CD14-positive monocyte (primary cell): Measurements from ENCODE around the gene ITGA7. TPM values are rescaled to one million over a fixed set of nuclear protein-coding genes. Genes with fewer than 3 reads are reported as not detected.

ENCODE experiments used
- DNase-seq, 3 donors: peaks; one replicate each; pipeline ENCODE4 v3.0.0-alpha.2; 2011 to 2022
- H2AFZ ChIP-seq: 2 replicates; pipeline ENCODE4 v1.6.0; 2012; ENCODE audit warnings: mild to moderate bottlenecking, low read depth, low read length, inconsistent platforms; ENCODE audit not compliant: insufficient read depth, poor library complexity, severe bottlenecking
- H3K27ac ChIP-seq, 2 donors: 1 replicate in 1 of 2; 2 replicates in 1 of 2; pipeline ENCODE4 v1.5.1; 2012 to 2013; ENCODE audit warnings: low read length in 2 of 2, control low read depth in 1 of 2, inconsistent platforms in 1 of 2, low read depth in 1 of 2, mild to moderate bottlenecking in 1 of 2
- H3K27me3 ChIP-seq, 2 donors: one replicate each; pipeline versions ENCODE4 v1.6.0 to v1.6.1; 2011 to 2013; ENCODE audit warnings: low read length in 2 of 2; ENCODE audit not compliant: control insufficient read depth in 2 of 2, insufficient read depth in 2 of 2
- H3K36me3 ChIP-seq, 2 donors: replicated peaks in 1 of 2; 1 replicate in 1 of 2; 2 replicates in 1 of 2; pipeline versions ENCODE4 v1.5.1 to v1.6.1; 2012 to 2013; ENCODE audit warnings: low read length in 2 of 2, control low read depth in 1 of 2, inconsistent platforms in 1 of 2, mild to moderate bottlenecking in 1 of 2; ENCODE audit not compliant: insufficient read depth in 2 of 2, control insufficient read depth in 1 of 2
- H3K4me1 ChIP-seq, 2 donors: 1 replicate in 1 of 2; 2 replicates in 1 of 2; pipeline versions ENCODE4 v1.5.1 to v1.6.1; 2012 to 2013; ENCODE audit warnings: low read length in 2 of 2, control low read depth in 1 of 2, inconsistent platforms in 1 of 2, mild to moderate bottlenecking in 1 of 2, moderate library complexity in 1 of 2; ENCODE audit not compliant: insufficient read depth in 2 of 2, control insufficient read depth in 1 of 2
- H3K4me2 ChIP-seq: replicated peaks from 2 replicates; pipeline ENCODE3; 2012; ENCODE audit warnings: low read length, moderate library complexity, mild to moderate bottlenecking; ENCODE audit not compliant: poor library complexity, severe bottlenecking; ENCODE audit errors: extremely low read depth
- H3K4me3 ChIP-seq, 3 experiments: fragments of 200-600 bp in 1 of 3; sonication (generic) in 1 of 3; replicated peaks in 1 of 3; 1 replicate in 2 of 3; 2 replicates in 1 of 3; pipeline ENCODE4 v1.5.1; 2011 to 2013; ENCODE audit warnings: low read length in 3 of 3, mild to moderate bottlenecking in 3 of 3, control low read depth in 2 of 3, low read depth in 2 of 3, inconsistent platforms in 1 of 3, moderate library complexity in 1 of 3
- H3K79me2 ChIP-seq: 2 replicates; pipeline ENCODE4 v1.6.0; 2012; ENCODE audit warnings: mild to moderate bottlenecking, control low read depth, inconsistent platforms, low read length, moderate library complexity; ENCODE audit not compliant: insufficient read depth
- H3K9ac ChIP-seq: 2 replicates; pipeline ENCODE4 v1.6.0; 2017; ENCODE audit warnings: low read length, mild to moderate bottlenecking; ENCODE audit not compliant: insufficient read depth, poor library complexity, severe bottlenecking
- H3K9me3 ChIP-seq, 2 donors: replicated peaks in 1 of 2; 1 replicate in 1 of 2; 2 replicates in 1 of 2; pipeline versions ENCODE4 v1.5.1 to v1.6.1; 2012 to 2013; ENCODE audit warnings: low read length in 2 of 2, control low read depth in 1 of 2; ENCODE audit not compliant: control insufficient read depth in 1 of 2, insufficient read depth in 1 of 2
- H4K20me1 ChIP-seq: 2 replicates; pipeline ENCODE4 v1.6.0; 2012; ENCODE audit warnings: mild to moderate bottlenecking, low read length, control low read depth, moderate library complexity; ENCODE audit not compliant: insufficient read depth
- H3K27ac Mint-ChIP-seq, 7 donors: one replicate each; pipeline ENCODE4 v1.8.0; 2020; ENCODE audit warnings: mild to moderate bottlenecking in 7 of 7, mixed read lengths in 7 of 7, moderate library complexity in 6 of 7, inconsistent platforms in 2 of 7
- H3K27me3 Mint-ChIP-seq, 3 donors: one replicate each; pipeline ENCODE4 v1.8.0; 2021 to 2022; ENCODE audit warnings: low read depth in 3 of 3, mild to moderate bottlenecking in 3 of 3, mixed read lengths in 3 of 3, moderate library complexity in 3 of 3, inconsistent platforms in 1 of 3
- H3K36me3 Mint-ChIP-seq, 2 donors: one replicate each; pipeline ENCODE4 v1.8.0; 2020; ENCODE audit warnings: mixed read lengths in 2 of 2, inconsistent platforms in 1 of 2, mild to moderate bottlenecking in 1 of 2
- H3K4me1 Mint-ChIP-seq: one replicate; pipeline ENCODE4 v1.8.0; 2020; ENCODE audit warnings: mild to moderate bottlenecking, mixed read lengths
- H3K4me3 Mint-ChIP-seq, 2 donors: one replicate each; pipeline ENCODE4 v1.8.0; 2020; ENCODE audit warnings: mild to moderate bottlenecking in 2 of 2, mixed read lengths in 2 of 2, moderate library complexity in 1 of 2
- H3K9me3 Mint-ChIP-seq, 7 donors: one replicate each; pipeline ENCODE4 v1.8.0; 2020 to 2022; ENCODE audit warnings: mixed read lengths in 7 of 7, mild to moderate bottlenecking in 6 of 7, moderate library complexity in 6 of 7, inconsistent platforms in 2 of 7
- WGBS: methylation state at CpG from one replicate; pipeline ENCODE4 v1.1.5; 2013; ENCODE audit warnings: missing lambda C conversion rate; ENCODE audit not compliant: insufficient coverage; 5-methylcytosine and 5-hydroxymethylcytosine counted together
- intact Hi-C, 2 donors: fragments of 100-400 bp; cut with micrococcal nuclease; formaldehyde crosslinking; loops; one replicate each; pipeline versions ENCODE4 v1.15.0 to v1.15.1; 2023
- polyA plus RNA-seq, 3 donors: library from polyadenylated mRNA; depleted of rRNA in 1 of 3; unstranded in 2 of 3; stranded (reverse) in 1 of 3; fragments of 300-500 nt in 2 of 3; fragments of >200 nt in 1 of 3; fragmentation: Illumina TruSeq in 2 of 3; gene quantifications; 1 replicate in 2 of 3; 2 replicates in 1 of 3; pipeline ENCODE4 v1.2.3, GENCODE V29; 2012 to 2021
- TF ChIP-seq, protein P1 (sequence below): fragments of 200-600 bp; IDR thresholded peaks from one replicate; pipeline ENCODE4 v1.8.0; 2022; ENCODE audit warnings: antibody characterized with exemption, mild to moderate bottlenecking

ITGA7 gene
- polyA plus RNA-seq, 3 donors: 0.23 to 3.3 (median 0.55) TPM

DNA sequence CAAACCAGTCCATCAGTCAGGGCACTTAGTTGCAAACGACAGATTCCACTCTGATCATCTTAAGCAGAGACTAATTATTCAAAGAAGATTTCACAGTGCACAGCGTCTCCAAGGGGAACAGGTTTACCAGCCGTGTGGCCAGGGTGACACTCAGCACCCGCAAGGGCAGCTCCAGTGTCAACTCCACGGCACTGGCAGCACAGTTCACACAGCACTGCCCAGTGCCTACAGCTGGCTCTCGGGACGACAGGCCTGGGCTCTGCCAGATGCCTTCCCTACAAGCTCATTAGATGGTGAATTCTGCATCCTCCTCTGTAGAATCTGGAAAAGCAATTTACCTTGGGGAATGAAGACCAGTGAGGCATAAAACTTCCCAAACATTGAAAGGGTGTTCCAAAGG lies 66.1 kb downstream of the ITGA7 start:
- DNase-seq: no peak
- H3K4me3 ChIP-seq: peak overlapping the region in 1 of 3 experiments; percentile 55
- Mint-ChIP-seq H3K27me3 (peaks cover 0 to 2% (median 1%) of the 10 kb centered on the region in 3 donors), H3K4me3 (no peak overlapping the region), H3K9me3 (peaks cover 0 to 11% (median under 1%) of the 10 kb centered on the region in 7 donors), H3K36me3 (peaks cover 3 to 4% of the 10 kb centered on the region in 2 donors), H3K4me1 (peaks cover 65% of the 10 kb centered on the region), H3K27ac (peak overlapping the region; percentile 95 to 98 (median 98))
- no peaks in the 10 kb centered on the region for H3K27me3 ChIP-seq
- H3K9me3 ChIP-seq: no peaks in the 10 kb centered on the region
- no peaks in the 10 kb centered on the region for H3K79me2 ChIP-seq
- peak overlapping the region; percentile 58 for H3K4me2 ChIP-seq
- H4K20me1 ChIP-seq: no peaks in the 10 kb centered on the region
- H3K36me3 ChIP-seq: no peaks in the 10 kb centered on the region
- peaks cover 66 to 71% of the 10 kb centered on the region in 2 donors for H3K4me1 ChIP-seq
- WGBS: 80% methylated on average over 7 of the region's 7 CpGs
- peak overlapping the region; percentile 48 for H3K9ac ChIP-seq
- H3K27ac ChIP-seq: peak overlapping the region; percentile 82 to 94
- TF ChIP-seq, protein P1, sequence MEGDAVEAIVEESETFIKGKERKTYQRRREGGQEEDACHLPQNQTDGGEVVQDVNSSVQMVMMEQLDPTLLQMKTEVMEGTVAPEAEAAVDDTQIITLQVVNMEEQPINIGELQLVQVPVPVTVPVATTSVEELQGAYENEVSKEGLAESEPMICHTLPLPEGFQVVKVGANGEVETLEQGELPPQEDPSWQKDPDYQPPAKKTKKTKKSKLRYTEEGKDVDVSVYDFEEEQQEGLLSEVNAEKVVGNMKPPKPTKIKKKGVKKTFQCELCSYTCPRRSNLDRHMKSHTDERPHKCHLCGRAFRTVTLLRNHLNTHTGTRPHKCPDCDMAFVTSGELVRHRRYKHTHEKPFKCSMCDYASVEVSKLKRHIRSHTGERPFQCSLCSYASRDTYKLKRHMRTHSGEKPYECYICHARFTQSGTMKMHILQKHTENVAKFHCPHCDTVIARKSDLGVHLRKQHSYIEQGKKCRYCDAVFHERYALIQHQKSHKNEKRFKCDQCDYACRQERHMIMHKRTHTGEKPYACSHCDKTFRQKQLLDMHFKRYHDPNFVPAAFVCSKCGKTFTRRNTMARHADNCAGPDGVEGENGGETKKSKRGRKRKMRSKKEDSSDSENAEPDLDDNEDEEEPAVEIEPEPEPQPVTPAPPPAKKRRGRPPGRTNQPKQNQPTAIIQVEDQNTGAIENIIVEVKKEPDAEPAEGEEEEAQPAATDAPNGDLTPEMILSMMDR: no peak
- intact Hi-C loops: loop anchor here in 1 of 2 donors (5.0 kb wide), 1 partner anchor 36 kb away; no protein-coding TSS in a partner anchor
- peak overlapping the region; percentile 44 for H2AFZ ChIP-seq

DNA sequence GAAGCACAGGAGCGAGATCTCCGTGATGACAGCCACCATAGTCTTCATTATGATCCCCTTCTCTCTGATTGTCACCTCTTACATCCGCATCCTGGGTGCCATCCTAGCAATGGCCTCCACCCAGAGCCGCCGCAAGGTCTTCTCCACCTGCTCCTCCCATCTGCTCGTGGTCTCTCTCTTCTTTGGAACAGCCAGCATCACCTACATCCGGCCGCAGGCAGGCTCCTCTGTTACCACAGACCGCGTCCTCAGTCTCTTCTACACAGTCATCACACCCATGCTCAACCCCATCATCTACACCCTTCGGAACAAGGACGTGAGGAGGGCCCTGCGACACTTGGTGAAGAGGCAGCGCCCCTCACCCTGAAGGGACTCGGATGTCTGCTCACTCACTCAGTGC lies 70.2 kb downstream of the ITGA7 start:
- peaks cover 0 to 6% (median 3%) of the 10 kb centered on the region in 3 donors for H3K27me3 Mint-ChIP-seq
- Histone ChIP-seq H3K4me1 (peaks cover 42 to 44% of the 10 kb centered on the region in 2 donors), H3K4me3 (no peak overlapping the region), H2AFZ (no peak overlapping the region), H3K27ac (no peak overlapping the region), H3K9me3 (no peaks in the 10 kb centered on the region), H3K27me3 (no peaks in the 10 kb centered on the region), H3K9ac (no peak overlapping the region), H3K4me2 (no peak overlapping the region), H3K79me2 (no peaks in the 10 kb centered on the region), H3K36me3 (no peaks in the 10 kb centered on the region), H4K20me1 (no peaks in the 10 kb centered on the region)
- no peak overlapping the region for H3K4me3 Mint-ChIP-seq
- TF ChIP-seq, protein P1: no peak
- peak overlapping the region in 2 of 7 donors; percentile 20 to 64 for H3K27ac Mint-ChIP-seq
- WGBS: 93% methylated on average over 10 of the region's 15 CpGs
- peaks cover 1 to 2% of the 10 kb centered on the region in 2 donors for H3K36me3 Mint-ChIP-seq
- DNase-seq: no peak
- H3K9me3 Mint-ChIP-seq: no peaks in the 10 kb centered on the region
- intact Hi-C loops: no loop called here
- H3K4me1 Mint-ChIP-seq: peaks cover 42% of the 10 kb centered on the region
